ENCODE measurements around the gene HERC3. TPM values are rescaled to one million over a fixed set of nuclear protein-coding genes. Genes with fewer than 3 reads are reported as not detected.

Gene HERC3
- total and polyA plus RNA-seq, 2 donors (not counting 1 experiment from before 2014, with no cell fraction given): 24.0 to 78.1 TPM

- CTCF ChIA-PET: no interaction called here
- Histone ChIP-seq H2AFZ (ENCODE audit: insufficient read depth, low read depth, low read length, poor library complexity, severe bottlenecking) (no peak overlapping the region), H3K79me2 (ENCODE audit: control insufficient read depth, insufficient read depth, low read length) (peaks cover 5% of the 10 kb centered on the region), H3K36me3 (replicated peaks in 1 of 2; ENCODE audit: control extremely low read depth in 1 of 2, control insufficient read depth in 1 of 2, extremely low read depth in 1 of 2, insufficient read depth in 2 of 2, low read length in 1 of 2) (peaks cover 0 to 4% of the 10 kb centered on the region in 2 experiments), H3K4me1 (ENCODE audit: control insufficient read depth in 2 of 2, insufficient read depth in 2 of 2, low read length in 2 of 2) (peaks cover 4 to 9% of the 10 kb centered on the region in 2 donors), H3K27ac (ENCODE audit: low read length in 2 of 2) (no peak overlapping the region), H3K4me2 (replicated peaks; ENCODE audit: low read depth, low read length, poor library complexity, severe bottlenecking) (no peak overlapping the region), H3K27me3 (replicated peaks in 1 of 4; ENCODE audit: control extremely low read depth in 1 of 4, control insufficient read depth in 3 of 4, insufficient read depth in 4 of 4, low read length in 3 of 4) (no peaks in the 10 kb centered on the region), H3K9ac (ENCODE audit: low read length) (no peak overlapping the region), H3K9me3 (ENCODE audit: control extremely low read depth in 1 of 3, control insufficient read depth in 2 of 3, insufficient read depth in 1 of 3, low read length in 2 of 3) (peaks cover 5 to 8% (median 6%) of the 10 kb centered on the region in 3 donors), H3K4me3 (ENCODE audit: control extremely low read depth in 1 of 5, extremely low read depth in 1 of 5, insufficient read depth in 1 of 5, low read depth in 2 of 5, low read length in 4 of 5) (no peak overlapping the region), H4K20me1 (ENCODE audit: control insufficient read depth, insufficient read depth, low read length, poor library complexity, severe bottlenecking) (peaks cover 26% of the 10 kb centered on the region)
- intact Hi-C loops (cut with micrococcal nuclease): no loop called here
- Mint-ChIP-seq H3K4me1 (peaks cover 18% of the 10 kb centered on the region), H3K4me3 (no peak overlapping the region), H3K27me3 (no peaks in the 10 kb centered on the region), H3K9me3 (ENCODE audit: insufficient read depth) (peaks cover 5% of the 10 kb centered on the region), H3K27ac (no peak overlapping the region)
- ATAC-seq (ENCODE audit: low read depth) (no peak), DNase-seq (no peak)
- TF ChIP-seq CTCF (IDR thresholded peaks at IDR 0.05) (no peak), EZH2 (IDR thresholded peaks at IDR 0.05; ENCODE audit: borderline replicate concordance, insufficient read depth, low read depth, low read length, poor library complexity, severe bottlenecking) (no peak)
- 100% methylated on average over 1 of the region's 1 CpG for WGBS (ENCODE audit: insufficient coverage)
- POLR2A ChIA-PET: no interaction called here
Observed at GRCh38 chr4:88645994-88646393, 53.7 kb downstream of the HERC3 start.

- H3K27ac ChIP-seq (ENCODE audit: low read length in 2 of 2): no peak overlapping the region
- H4K20me1 ChIP-seq (ENCODE audit: control insufficient read depth, insufficient read depth, low read length, poor library complexity, severe bottlenecking): peaks cover 26% of the 10 kb centered on the region
- H3K79me2 ChIP-seq (ENCODE audit: control insufficient read depth, insufficient read depth, low read length): peaks cover 3% of the 10 kb centered on the region
- H2AFZ ChIP-seq (ENCODE audit: insufficient read depth, low read depth, low read length, poor library complexity, severe bottlenecking): no peak overlapping the region
- CTCF ChIA-PET: no interaction called here
- Mint-ChIP-seq H3K27me3 (no peaks in the 10 kb centered on the region), H3K27ac (no peak overlapping the region), H3K9me3 (ENCODE audit: insufficient read depth) (peaks cover 5% of the 10 kb centered on the region), H3K4me1 (peaks cover 14% of the 10 kb centered on the region), H3K4me3 (no peak overlapping the region)
- no peaks in the 10 kb centered on the region for H3K27me3 ChIP-seq (replicated peaks in 1 of 4; ENCODE audit: control extremely low read depth in 1 of 4, control insufficient read depth in 3 of 4, insufficient read depth in 4 of 4, low read length in 3 of 4)
- no peak for DNase-seq
- H3K9me3 ChIP-seq (ENCODE audit: control extremely low read depth in 1 of 3, control insufficient read depth in 2 of 3, insufficient read depth in 1 of 3, low read length in 2 of 3): peaks cover 3 to 8% (median 5%) of the 10 kb centered on the region in 3 donors
- POLR2A ChIA-PET: no interaction called here
- H3K36me3 ChIP-seq (replicated peaks in 1 of 2; ENCODE audit: control extremely low read depth in 1 of 2, control insufficient read depth in 1 of 2, extremely low read depth in 1 of 2, insufficient read depth in 2 of 2, low read length in 1 of 2): peaks cover 0 to 4% of the 10 kb centered on the region in 2 experiments
- no peak overlapping the region for H3K4me2 ChIP-seq (replicated peaks; ENCODE audit: low read depth, low read length, poor library complexity, severe bottlenecking)
- intact Hi-C loops (cut with micrococcal nuclease): no loop called here
- peaks cover under 1 to 1% of the 10 kb centered on the region in 2 donors for H3K4me1 ChIP-seq (ENCODE audit: control insufficient read depth in 2 of 2, insufficient read depth in 2 of 2, low read length in 2 of 2)
- ATAC-seq (ENCODE audit: low read depth): no peak
- TF ChIP-seq EZH2 (IDR thresholded peaks at IDR 0.05; ENCODE audit: borderline replicate concordance, insufficient read depth, low read depth, low read length, poor library complexity, severe bottlenecking) (no peak), CTCF (IDR thresholded peaks at IDR 0.05) (no peak)
- H3K9ac ChIP-seq (ENCODE audit: low read length): no peak overlapping the region
- 97% methylated on average over 7 of the region's 7 CpGs for WGBS (ENCODE audit: insufficient coverage)
- no peak overlapping the region for H3K4me3 ChIP-seq (ENCODE audit: control extremely low read depth in 1 of 5, extremely low read depth in 1 of 5, insufficient read depth in 1 of 5, low read depth in 2 of 5, low read length in 4 of 5)
Observed at GRCh38 chr4:88646528-88647280, 54.4 kb downstream of the HERC3 start.
